Activated CD4-positive, alpha-beta T cell treated with anti-CD3 and anti-CD28 coated beads, Interleukin-2, amount 50 U/mL, for 4 hours (primary cell): Measurements from ENCODE around the gene SCYL3.
"Not testable (repeated sequence)": the region's sequence is repeated elsewhere in the genome, so short reads cannot be mapped to it uniquely, and the experiment has no call there.

Experiments used
- DNase-seq, 2 experiments: peaks; one replicate each; pipeline ENCODE4 v3.0.0-alpha.2; 2020

SCYL3 gene

DNA sequence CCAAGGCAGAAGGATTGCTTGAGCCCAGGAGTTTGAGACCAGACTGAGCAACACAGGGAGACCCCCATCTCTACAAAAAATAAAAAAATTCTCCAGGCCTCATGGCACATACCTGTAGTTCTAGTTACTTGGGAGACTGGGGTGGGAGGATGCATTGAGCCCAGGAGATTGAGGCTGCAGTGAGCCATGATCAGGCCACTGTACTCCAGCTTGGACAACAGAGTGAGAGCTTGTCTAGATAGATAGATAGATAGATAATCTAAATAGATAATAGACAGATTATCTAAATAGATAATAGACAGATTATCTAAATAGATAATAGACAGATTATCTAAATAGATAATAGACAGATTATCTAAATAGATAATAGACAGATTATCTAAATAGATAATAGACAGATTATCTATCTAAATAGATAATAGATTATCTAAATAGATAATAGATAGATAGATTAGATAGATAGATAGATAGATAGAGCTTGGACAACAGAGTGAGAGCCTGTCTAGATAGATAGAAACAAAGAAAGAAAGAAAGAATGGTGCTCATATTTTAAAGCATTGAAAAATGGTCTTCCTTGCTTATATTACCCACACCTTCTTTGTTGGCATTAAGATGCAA is 82.2 kb downstream of the SCYL3 start:
- not testable (repeated sequence) for DNase-seq

DNA sequence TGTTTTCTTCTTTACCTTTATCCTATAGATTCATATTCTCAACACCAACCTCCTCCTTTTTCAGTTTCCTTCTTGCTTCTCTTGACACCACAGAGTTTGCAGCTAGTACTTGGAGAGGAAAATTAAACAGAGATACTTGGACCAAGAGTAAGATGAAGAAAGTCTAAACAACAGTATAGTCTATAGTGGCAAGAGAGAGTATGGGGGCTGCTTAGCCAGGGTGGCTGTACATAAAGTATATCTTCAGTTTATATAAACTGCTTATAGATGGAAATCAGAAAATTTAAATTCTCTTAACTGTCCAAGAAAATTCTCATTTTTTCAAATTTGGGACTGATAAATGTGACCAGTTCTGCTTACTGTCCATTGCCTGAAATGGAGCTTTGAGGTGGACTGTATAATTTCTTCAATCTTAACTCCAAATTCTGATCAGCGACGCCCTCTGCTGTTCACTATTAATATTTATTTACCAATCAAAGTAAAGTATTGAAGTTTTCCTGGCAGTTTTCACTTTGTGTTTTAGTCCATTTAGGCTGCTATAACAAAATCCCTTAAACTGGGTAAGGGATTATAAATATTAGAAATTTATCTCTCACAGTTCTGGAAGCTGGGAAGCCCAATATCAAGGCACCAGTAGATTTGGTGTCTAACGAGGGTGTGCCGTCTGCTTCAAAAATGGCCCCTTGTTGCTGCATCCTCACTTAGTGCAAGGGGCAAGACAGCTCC is 84.2 kb downstream of the SCYL3 start:
- DNase-seq: no peak

DNA sequence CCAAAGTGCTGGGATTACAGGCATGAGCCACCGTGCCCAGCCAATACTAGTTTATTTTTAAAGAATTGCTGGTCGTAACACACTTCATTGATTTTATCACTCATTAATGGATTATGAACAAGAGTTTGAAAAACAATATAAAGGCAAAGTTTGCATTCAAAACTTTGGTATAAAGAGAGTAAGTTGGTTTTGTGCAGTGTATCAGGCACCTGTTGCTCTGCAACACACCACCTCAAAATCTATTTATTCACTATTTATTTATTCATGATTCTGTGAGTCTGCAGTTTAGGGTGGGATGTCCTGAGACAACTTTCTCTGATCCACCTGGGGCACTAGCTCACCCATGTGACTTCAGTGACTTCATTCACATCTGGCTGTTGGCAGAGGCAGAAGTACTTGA is 88.8 kb downstream of the SCYL3 start:
- DNase-seq: no peak

DNA sequence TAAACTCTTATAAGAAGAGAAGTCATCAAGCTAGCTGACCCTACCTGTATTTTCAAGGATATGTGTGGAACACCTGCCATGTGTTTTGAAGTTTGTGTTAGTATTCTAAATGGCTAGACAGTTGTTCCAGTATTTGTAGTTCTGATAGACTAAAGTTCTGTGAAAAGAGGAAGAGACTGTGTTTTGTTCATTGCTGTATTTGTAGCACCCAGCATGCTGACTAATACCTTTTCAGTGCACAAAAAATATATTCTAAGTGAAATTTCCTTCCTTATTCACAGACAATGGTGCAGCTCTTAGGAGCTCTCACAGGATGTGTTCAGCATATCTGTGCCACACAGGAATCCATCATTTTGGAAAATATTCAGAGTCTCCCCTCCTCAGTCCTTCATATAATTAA is 90.8 kb downstream of the SCYL3 start:
- DNase-seq: no peak
